A673 (cell line): ENCODE data around the gene TEKTIP1. TPM values are rescaled to one million over a fixed set of nuclear protein-coding genes. Genes with fewer than 3 reads are reported as not detected.

ENCODE experiments used
- BruUV-seq: library from RNA; stranded (reverse); fragments of 400-500 nt; replicated peaks from 2 replicates; lab custom pipeline; 2021; lab: Mats Ljungman, UMichigan
- CTCF ChIA-PET: fragments of 300-600 bp; sonication (Branson Sonifier 250); formaldehyde crosslinking; loops from one replicate; lab custom pipeline; 2022; ENCODE audit warnings: antibody characterized with exemption; lab: Charles Lee
- POLR2A ChIA-PET: fragments of 300-600 bp; sonication (Branson Sonifier 250); formaldehyde crosslinking; loops from one replicate; lab custom pipeline; 2022; ENCODE audit warnings: antibody characterized with exemption; ENCODE audit not compliant: low non-redundant PET; lab: Charles Lee
- DNase-seq: peaks from one replicate; pipeline ENCODE4 v3.0.0-alpha.2; 2015; ENCODE audit warnings: low spot score
- H3K27ac ChIP-seq: fragments of 200-600 bp; sonication (generic); 2 replicates; pipeline ENCODE4 v1.5.1; 2016; ENCODE audit warnings: mixed run types, low read depth, mild to moderate bottlenecking, mixed read lengths, antibody characterized with exemption, low read length; ENCODE audit not compliant: poor library complexity, severe bottlenecking
- H3K27me3 ChIP-seq: fragments of 200-600 bp; sonication (generic); replicated peaks from 2 replicates; pipeline ENCODE4 v1.6.1; 2017; ENCODE audit warnings: mixed run types, low read depth, mild to moderate bottlenecking, mixed read lengths, antibody characterized with exemption, low read length; ENCODE audit not compliant: insufficient read depth, poor library complexity
- H3K36me3 ChIP-seq: fragments of 200-600 bp; sonication (generic); 2 replicates; pipeline ENCODE4 v1.6.1; 2016; ENCODE audit warnings: mixed run types, mild to moderate bottlenecking, mixed read lengths, antibody characterized with exemption, low read length; ENCODE audit not compliant: insufficient read depth, poor library complexity, severe bottlenecking
- H3K4me1 ChIP-seq: fragments of 200-600 bp; sonication (generic); 2 replicates; pipeline ENCODE4 v1.6.1; 2017; ENCODE audit warnings: mixed run types, mild to moderate bottlenecking, mixed read lengths, antibody characterized with exemption, low read length; ENCODE audit not compliant: insufficient read depth, poor library complexity, severe bottlenecking
- H3K4me3 ChIP-seq: fragments of 200-600 bp; sonication (generic); 2 replicates; pipeline ENCODE4 v1.5.1; 2016; ENCODE audit warnings: low read depth, mixed run types, mild to moderate bottlenecking, mixed read lengths, low read length; ENCODE audit not compliant: poor library complexity, severe bottlenecking
- H3K9me3 ChIP-seq: fragments of 200-600 bp; sonication (generic); 2 replicates; pipeline ENCODE4 v1.6.1; 2016; ENCODE audit warnings: mixed run types, low read depth, mild to moderate bottlenecking, mixed read lengths, antibody characterized with exemption, low read length; ENCODE audit not compliant: poor library complexity, severe bottlenecking
- CTCF ChIP-seq: fragments of 300-800, 200-600 bp; sonication (generic); conservative IDR thresholded peaks from 2 replicates; pipeline ENCODE4 v1.5.1; 2017; ENCODE audit warnings: low read depth, mild to moderate bottlenecking, antibody characterized with exemption, low read length, moderate library complexity, mixed read lengths
- EZH2 ChIP-seq: fragments of 200-600 bp; sonication (generic); IDR thresholded peaks from 2 replicates; pipeline ENCODE4 v1.6.1; 2017; ENCODE audit warnings: borderline replicate concordance, low read depth, mild to moderate bottlenecking, mixed read lengths, antibody characterized with exemption, low read length; ENCODE audit not compliant: poor library complexity, severe bottlenecking
- intact Hi-C: fragments of 100-400 bp; cut with micrococcal nuclease; formaldehyde crosslinking; loops from one replicate; pipeline ENCODE4 v1.10.0; 2022; ENCODE audit not compliant: unreplicated experiment
- total RNA-seq: library from RNA; stranded (reverse); gene quantifications from 2 replicates; pipeline ENCODE4 v1.2.3, GENCODE V29; 2021

Gene TEKTIP1
- total RNA-seq, 1 experiment from 2014 or later, result 4.2 TPM

GRCh38 chr19:3572855-3573161, 33.8 kb downstream of the TEKTIP1 start, which contains the start of gene HMG20B:
HMG20B (plus strand) TSS chr19:3572944; CDS start chr19:3573310, 366 bp downstream.
- Histone ChIP-seq H3K27me3 (no peaks in the 10 kb centered on the region), H3K4me1 (peaks cover 16% of the 10 kb centered on the region), H3K27ac (peak within 1 kb of the TSS; percentile 84), H3K9me3 (no peaks in the 10 kb centered on the region), H3K36me3 (peaks cover 15% of the 10 kb centered on the region), H3K4me3 (peak within 1 kb of the TSS; percentile 86)
- DNase-seq, result no peak
- BruUV-seq, result no TSS peak
- intact Hi-C loops, result no loop called here
- CTCF ChIA-PET, result no interaction called here
- TF ChIP-seq CTCF (no peak), EZH2 (no peak)
- POLR2A ChIA-PET, result no interaction called here

- ChIA-PET CTCF (interaction anchor here (0.8 kb wide), 1 partner anchor 298 kb away, joined by 3 read pairs; no protein-coding TSS in a partner anchor), POLR2A (interaction anchor here (0.6 kb wide), 1 partner anchor 57 kb away, joined by 4 read pairs; no protein-coding TSS in a partner anchor)
- H3K27me3 ChIP-seq, result no peaks in the 10 kb centered on the region
- peaks cover 16% of the 10 kb centered on the region for H3K4me1 ChIP-seq
- TF ChIP-seq CTCF (no peak), EZH2 (no peak)
- H3K4me3 ChIP-seq, result peak overlapping the region; percentile 86
- intact Hi-C loops, result no loop called here
- H3K36me3 ChIP-seq, result peaks cover 15% of the 10 kb centered on the region
- H3K27ac ChIP-seq, result peak overlapping the region; percentile 84
- DNase-seq, result no peak
- no peaks in the 10 kb centered on the region for H3K9me3 ChIP-seq
- TSS peak; percentile 56 for BruUV-seq
These were observed 34.3 kb downstream of the TEKTIP1 start for GRCh38 chr19:3573162-3573857.

- POLR2A ChIA-PET, result interaction anchor here (0.6 kb wide), 1 partner anchor 57 kb away, joined by 4 read pairs; no protein-coding TSS in a partner anchor
- Histone ChIP-seq H3K27ac (no peak overlapping the region), H3K9me3 (no peaks in the 10 kb centered on the region), H3K4me3 (peak overlapping the region; percentile 86), H3K4me1 (peaks cover 16% of the 10 kb centered on the region), H3K36me3 (peaks cover 15% of the 10 kb centered on the region), H3K27me3 (no peaks in the 10 kb centered on the region)
- CTCF ChIA-PET, result interaction anchor here (0.8 kb wide), 1 partner anchor 299 kb away, joined by 3 read pairs; no protein-coding TSS in a partner anchor
- no peak for TF ChIP-seq CTCF
- no peak for TF ChIP-seq EZH2
- no TSS peak for BruUV-seq
- DNase-seq, result peak; percentile 97
- intact Hi-C loops, result no loop called here
These were observed 35.1 kb downstream of the TEKTIP1 start for GRCh38 chr19:3573858-3574637.
